C4-2B (cell line): ENCODE data around the gene FCGR3A.

Source experiments
- H3K27ac ChIP-seq: fragments of 450-650 bp; 2 replicates; pipeline ENCODE4 v1.5.1; 2017
- CTCF ChIP-seq: fragments of 450-650 bp; conservative IDR thresholded peaks from 2 replicates; pipeline ENCODE4 v1.5.1; 2017; ENCODE audit warnings: mild to moderate bottlenecking
- ZFX ChIP-seq: fragments of 450-650 bp; IDR thresholded peaks from 2 replicates; pipeline ENCODE4 v1.6.1; 2017

The FCGR3A gene

DNA sequence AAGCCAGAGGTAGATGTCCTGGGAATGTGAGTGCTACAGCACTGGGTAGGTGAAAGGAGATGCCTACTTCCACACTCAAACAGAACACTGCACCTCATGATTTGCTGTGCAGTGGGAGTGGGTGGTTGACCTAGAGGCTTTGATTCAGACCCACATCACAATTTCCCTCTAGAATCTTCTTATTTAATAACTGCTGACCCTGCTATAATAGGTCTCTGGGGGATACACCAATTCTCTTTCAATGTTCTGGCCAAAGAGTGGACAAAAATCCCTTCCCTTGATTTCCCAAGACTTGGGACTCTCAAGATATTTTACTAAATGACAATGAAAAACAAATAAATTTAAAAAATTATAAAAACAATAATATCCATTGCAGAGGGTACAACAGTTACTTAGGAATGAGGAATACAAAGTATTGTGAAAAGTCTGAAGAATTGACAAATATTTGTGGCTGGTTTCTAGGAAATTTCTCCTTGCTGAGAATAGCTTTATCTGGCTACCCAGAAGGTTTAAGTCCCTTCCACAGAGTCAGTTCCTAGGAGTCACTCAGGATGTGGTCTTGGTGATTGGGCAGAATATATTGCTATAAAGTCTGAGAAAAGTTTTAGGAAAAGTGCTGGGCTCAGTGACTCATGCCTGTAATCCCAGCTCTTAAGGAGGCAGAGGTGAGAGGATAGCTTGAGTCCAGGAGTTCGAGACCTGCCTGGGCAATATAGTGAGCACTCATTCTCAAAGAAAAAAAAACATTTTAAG lies 46.8 kb downstream of the FCGR3A start:
- H3K27ac ChIP-seq: no peak overlapping the region
- TF ChIP-seq CTCF (no peak), ZFX (no peak)

- no peak overlapping the region for H3K27ac ChIP-seq
- TF ChIP-seq ZFX (no peak), CTCF (no peak)
Measured at GRCh38 chr1:161502181-161502580, 47.4 kb downstream of the FCGR3A start.

DNA sequence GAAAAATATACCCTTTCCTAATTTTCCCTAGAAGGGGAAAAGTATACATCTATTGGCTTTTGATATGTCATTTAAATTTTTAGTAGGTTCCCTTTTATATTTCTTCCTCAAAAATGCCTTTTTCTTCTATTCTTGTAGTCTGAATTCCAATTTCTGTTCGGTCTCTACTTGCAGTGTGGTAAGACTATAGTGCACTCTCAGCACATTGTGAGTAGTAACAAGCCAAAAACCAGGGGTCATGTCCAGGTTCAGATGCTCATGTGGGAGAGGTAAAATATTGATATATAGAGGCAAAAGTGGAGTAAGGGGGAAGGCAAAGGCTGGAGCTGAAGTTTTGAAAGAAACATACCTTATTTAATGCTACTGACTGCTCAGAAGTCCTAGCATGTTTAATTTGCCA lies 48.4 kb downstream of the FCGR3A start:
- TF ChIP-seq ZFX (no peak), CTCF (no peak)
- H3K27ac ChIP-seq: no peak overlapping the region

GRCh38 chr1:161499099-161500039 lies 50.2 kb downstream of the FCGR3A start:
- no peak overlapping the region for H3K27ac ChIP-seq
- TF ChIP-seq ZFX (no peak), CTCF (no peak)

GRCh38 chr1:161498646-161499045 lies 51.0 kb downstream of the FCGR3A start:
- TF ChIP-seq ZFX: no peak
- no peak for TF ChIP-seq CTCF

GRCh38 chr1:161497961-161498360 lies 51.7 kb downstream of the FCGR3A start:
- no peak overlapping the region for H3K27ac ChIP-seq
- no peak for TF ChIP-seq CTCF
- no peak for TF ChIP-seq ZFX

More at GRCh38 chr1:161498646-161499045, 51.0 kb downstream of the FCGR3A start:
- H3K27ac ChIP-seq: no peak overlapping the region

DNA sequence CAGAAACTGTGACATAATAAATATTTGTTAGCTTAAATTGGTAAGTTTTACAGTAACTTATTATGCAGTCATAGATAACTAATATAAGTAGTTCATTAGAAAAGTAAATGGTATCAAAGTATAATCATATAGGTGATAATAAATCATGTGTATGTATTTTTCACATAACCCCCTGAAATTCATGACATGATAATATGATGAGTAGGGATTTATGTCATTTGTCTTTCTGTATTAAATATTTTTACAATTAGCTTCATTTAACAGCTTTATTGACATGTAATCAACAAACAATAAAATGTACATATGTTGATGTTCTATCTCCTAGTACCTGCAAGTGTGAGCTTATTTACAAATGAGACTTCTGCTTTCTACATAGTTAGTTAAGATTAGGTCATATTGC lies 54.1 kb downstream of the FCGR3A start:
- TF ChIP-seq CTCF (no peak), ZFX (no peak)
- H3K27ac ChIP-seq: no peak overlapping the region
